Stimulated activated CD4-positive, alpha-beta T cell treated with anti-CD3 and anti-CD28 coated beads, Interleukin-1b, Interleukin-23, amount 100 ng/mL, for 1 hour (primary cell): ENCODE data around the gene DOCK10.
"Not testable (repeated sequence)": the region's sequence is repeated elsewhere in the genome, so short reads cannot be mapped to it uniquely, and the experiment has no call there.

Experiments used
- DNase-seq, 2 donors: peaks; one replicate each; pipeline ENCODE4 v3.0.0-alpha.2; 2020; ENCODE audit warnings: low read depth in 2 of 2

The DOCK10 gene

GRCh38 chr2:224948859-224949258 is 93.4 kb downstream of the DOCK10 start:
- DNase-seq, result no peak

- DNase-seq, result no peak
Measured at GRCh38 chr2:224948005-224948404, 94.3 kb downstream of the DOCK10 start.

GRCh38 chr2:224947566-224947965 is 94.7 kb downstream of the DOCK10 start:
- DNase-seq, result no peak

- DNase-seq, result no peak
Measured at GRCh38 chr2:224946895-224947294, 95.4 kb downstream of the DOCK10 start.

DNA sequence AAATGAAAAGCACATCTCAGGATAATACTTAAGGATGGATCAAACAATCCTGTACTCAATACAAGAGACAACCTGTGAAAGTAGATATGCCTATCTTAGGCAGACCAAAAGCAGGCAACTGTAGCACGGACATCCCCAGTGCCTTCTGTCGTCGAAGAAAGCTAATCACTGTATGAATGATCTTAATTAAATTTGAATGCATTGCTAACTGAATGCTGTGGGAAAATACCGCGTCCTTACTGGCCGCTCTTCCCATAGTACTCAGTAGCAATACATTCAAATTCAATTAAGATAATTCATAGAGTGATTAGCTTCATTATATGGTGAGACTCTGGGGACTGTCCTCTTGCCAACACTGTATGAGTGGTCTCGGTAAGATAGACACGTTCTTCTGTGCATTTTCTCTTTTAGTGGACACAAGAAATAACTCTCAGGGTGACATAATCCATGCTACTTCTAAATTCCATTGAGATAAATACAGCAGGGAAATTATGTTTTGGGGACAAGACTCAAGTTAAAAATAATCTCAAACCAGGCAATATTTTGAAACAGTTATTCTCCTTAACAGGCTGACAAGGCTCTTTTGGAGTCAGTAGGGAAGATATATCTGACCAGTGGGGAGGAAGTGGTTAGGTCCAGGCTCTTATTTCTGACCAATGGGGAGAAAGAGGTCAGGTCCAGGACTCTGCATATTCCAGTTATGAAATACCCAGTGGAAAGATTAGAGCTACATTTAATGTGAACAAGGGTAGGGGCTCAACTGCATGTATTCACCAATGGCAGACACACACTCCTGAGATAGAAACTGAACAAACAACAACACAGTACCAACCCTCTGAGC is 97.3 kb downstream of the DOCK10 start:
- DNase-seq, result no peak

DNA sequence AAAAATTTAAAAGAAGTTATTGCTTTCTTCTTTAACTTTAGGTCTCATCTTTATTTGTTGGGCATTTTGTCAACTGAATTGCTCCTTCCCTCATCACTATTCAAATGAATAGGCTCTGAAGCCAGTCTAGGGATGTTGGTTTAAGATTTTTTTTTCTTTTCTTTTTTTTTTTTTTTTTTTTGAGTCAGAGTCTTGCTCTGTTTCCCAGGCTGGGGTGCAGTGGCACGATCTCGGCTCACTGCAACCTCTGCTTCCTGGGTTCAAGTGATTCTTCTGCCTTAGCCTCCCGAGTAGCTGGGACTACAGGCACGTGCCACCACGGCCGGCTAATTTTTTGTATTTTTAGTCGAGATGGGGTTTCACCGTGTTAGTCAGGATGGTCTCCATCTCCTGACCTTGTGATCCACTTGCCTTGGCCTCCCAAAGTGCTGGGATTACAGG is 98.6 kb downstream of the DOCK10 start:
- DNase-seq, result not testable (repeated sequence)

GRCh38 chr2:224941960-224942359 is 100.3 kb downstream of the DOCK10 start:
- DNase-seq, result no peak

- no peak for DNase-seq
Measured at GRCh38 chr2:224940618-224941017, 101.7 kb downstream of the DOCK10 start.

DNA sequence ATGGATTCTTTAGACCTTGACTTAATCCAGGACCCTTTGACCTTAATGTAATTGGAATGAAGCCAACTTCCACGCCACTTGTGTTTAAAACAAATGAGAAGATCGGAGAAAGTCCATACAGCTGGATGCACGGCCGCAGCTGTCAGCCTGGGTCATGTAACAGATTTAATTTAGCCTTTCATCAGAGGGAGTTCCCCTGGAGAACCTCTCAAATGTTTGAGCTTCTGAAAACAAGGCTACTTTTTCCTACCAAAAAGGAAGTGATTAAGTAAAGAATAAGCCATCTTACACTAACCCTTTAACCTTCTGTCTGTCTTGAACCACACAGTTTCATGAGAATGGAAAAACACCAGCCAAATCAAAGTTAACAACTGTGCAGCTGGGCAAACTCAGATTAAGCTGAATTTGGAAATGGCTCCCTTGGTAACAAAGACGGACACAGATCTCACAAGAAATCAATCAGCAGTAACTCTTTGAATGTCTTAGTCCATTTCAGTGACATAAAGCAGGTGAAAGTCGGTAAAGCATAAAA is 103.6 kb downstream of the DOCK10 start:
- DNase-seq, result no peak

DNA sequence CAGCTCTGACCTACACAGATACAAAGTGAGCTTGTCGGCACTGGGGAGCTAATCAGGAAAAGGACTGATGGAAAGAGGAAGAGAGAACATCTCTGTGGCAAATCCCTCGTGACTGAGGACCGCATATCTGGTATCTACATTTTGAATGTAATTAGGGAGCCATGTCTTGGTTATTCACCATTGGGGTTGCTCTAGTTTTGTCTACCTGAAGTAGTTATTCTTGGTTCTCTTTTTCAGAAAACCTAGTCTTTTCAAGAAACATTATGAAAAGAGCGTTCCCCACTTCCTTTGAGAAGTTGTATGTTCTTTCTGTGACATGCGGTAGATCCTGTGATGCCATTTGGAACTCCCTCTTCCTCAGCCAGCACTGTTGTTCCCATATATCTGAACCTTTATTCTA is 104.4 kb downstream of the DOCK10 start:
- no peak for DNase-seq

GRCh38 chr2:224934526-224935188 is 107.6 kb downstream of the DOCK10 start:
- no peak for DNase-seq

GRCh38 chr2:224933431-224933830 is 108.8 kb downstream of the DOCK10 start:
- DNase-seq, result no peak

DNA sequence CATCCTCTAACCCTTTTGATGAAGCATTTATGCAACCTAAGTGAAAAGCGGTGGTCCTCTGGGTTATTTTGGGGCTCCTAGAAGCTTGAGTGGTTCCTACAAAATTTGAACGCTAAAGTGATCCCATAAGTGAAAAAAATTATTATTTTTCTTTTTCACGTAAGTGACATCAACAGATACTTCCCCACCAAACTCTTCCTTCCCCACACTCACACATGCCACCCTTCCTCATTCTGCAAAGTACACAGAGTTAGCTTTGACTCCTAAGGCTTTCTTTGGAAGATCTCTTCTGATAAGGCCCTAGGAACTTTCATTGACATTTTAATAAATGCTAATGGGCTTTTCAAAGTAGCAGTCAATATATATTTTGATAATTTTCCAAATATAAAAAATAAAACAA is 109.7 kb downstream of the DOCK10 start:
- no peak for DNase-seq

DNA sequence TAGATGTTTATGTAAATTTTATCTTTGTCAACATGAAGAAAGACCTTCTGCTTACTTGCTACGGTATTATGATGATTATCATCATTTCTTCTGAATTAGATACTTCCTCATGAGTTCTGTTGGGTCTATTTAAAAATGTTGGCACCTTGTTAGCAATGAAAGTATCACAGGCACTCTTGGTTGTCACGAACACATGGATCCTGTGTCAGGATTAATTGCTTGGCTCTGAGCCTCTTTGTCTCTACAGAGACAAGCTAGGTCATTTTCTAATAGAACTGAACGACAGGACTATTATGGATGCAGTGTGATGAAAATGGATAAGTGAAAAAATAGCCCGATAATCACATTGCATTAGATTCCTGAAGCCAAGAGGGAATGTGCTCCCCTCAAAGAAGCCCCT is 110.3 kb downstream of the DOCK10 start:
- DNase-seq, result no peak

DNA sequence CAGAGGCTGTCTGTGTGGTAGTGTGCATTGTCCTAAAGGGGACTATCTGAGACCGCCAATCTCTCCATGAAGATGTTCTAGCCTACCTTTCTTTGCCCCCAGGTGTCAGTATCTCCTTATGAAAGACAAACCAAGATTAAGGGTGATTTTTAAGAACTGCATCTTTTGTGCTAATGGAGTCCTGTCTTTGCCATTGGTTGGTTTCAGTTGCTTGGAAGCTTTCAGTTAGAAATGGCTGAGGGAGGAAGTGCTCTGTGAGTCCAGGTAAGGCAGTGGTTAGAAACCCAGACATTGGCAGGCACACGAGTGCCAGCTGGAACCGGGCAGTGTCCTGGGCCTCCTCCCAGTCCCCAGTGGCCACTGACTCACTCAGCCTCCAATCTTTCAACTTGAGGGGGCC is 111.3 kb downstream of the DOCK10 start:
- DNase-seq, result no peak

- no peak for DNase-seq
Measured at GRCh38 chr2:224930124-224930523, 112.1 kb downstream of the DOCK10 start.

GRCh38 chr2:224929512-224929911 is 112.8 kb downstream of the DOCK10 start:
- no peak for DNase-seq

- no peak for DNase-seq
Measured at GRCh38 chr2:224927646-224928173, 114.6 kb downstream of the DOCK10 start.

DNA sequence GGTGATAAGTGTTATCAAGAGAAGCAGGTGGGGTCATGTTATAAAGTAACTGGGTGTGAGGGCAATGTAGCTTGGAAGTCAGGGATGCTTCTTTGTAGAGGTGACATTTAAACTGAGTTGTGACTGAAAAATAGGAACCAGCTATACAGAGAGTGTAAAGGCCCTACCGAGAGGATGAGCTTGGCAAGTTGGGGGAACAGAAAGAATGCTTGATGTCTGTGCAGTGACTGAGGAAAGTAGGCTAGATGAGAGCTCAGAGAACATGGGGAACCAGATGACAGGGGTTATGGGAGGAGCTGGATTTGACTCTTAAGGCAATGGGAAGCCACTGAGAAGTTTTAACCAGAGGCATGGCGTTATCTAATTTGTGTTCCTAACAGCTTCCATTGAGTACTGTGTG is 115.3 kb downstream of the DOCK10 start:
- no peak for DNase-seq

DNA sequence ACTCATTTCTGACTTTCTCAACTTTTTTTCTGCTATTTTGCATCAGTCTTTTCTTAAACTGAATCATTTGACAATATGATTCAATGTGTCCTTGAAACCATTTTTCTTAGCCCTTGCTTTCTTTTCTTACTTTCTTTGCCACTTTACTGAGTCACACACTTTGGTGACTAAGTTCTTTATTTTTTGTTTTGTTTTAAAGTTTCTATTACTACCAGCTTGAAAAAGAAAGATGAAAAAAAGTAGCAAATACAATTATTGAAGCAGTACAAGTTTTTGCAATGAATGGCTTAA is 116.5 kb downstream of the DOCK10 start:
- no peak for DNase-seq

DNA sequence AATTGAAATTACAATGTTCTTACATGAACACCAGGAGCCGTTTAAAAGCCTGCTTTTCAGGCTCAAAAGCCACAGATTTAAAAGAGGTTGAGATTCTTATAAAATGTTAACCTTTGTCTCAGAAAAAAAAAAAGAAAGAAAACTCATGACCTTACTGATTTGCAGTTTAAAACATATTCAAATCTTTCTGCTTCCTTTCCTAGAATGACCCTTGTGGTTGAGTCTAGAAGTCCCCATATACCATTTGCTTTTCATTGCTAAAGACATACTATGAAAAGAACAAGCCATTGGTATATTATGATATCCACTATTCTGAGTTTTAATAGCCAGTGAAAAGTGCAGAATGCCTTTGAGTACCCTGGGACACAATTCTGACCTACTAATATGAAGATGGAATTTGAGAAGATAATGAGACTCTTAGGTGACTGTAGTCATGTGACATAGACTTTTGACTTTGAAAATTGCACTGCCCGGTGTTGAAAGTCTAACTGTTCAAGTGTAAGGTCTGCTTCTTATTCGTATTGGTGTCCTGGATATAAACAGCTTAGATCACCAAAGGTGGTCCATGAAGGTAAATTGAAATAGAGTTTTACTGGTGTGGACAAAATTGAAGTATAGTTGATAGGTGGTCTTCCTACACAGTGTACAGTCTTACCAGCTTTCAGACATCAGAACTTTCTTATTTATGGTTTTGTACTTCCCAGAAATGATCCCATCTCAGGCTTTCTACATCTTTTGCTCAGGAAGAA is 117.0 kb downstream of the DOCK10 start:
- DNase-seq, result no peak

DNA sequence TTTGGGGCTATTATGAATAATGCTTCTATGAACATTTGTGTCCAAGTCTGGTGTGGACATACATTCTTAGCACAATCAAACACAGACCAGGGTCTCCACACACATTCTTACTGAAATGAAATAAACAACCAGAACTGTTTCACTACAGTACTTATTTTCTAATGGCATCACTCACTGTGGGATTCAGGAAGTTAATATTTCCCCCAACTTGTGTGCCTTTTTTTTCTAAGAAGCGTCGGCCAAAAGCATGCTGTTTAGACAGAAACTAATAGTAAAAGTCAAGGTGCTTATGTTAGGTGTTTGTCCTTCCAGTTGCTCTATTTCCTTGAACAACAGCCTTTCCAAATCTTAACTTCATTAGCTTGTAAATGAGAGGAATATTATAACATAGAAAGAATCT is 117.6 kb downstream of the DOCK10 start:
- DNase-seq, result no peak
